ENCODE results near the gene FASTK. TPM values are rescaled to one million over a fixed set of nuclear protein-coding genes. Genes with fewer than 3 reads are reported as not detected.

The FASTK gene
- total and polyA plus RNA-seq, 2 donors (not counting 3 experiments of a cell fraction or from before 2014, with no cell fraction given), result 73.3 to 113 TPM

DNA sequence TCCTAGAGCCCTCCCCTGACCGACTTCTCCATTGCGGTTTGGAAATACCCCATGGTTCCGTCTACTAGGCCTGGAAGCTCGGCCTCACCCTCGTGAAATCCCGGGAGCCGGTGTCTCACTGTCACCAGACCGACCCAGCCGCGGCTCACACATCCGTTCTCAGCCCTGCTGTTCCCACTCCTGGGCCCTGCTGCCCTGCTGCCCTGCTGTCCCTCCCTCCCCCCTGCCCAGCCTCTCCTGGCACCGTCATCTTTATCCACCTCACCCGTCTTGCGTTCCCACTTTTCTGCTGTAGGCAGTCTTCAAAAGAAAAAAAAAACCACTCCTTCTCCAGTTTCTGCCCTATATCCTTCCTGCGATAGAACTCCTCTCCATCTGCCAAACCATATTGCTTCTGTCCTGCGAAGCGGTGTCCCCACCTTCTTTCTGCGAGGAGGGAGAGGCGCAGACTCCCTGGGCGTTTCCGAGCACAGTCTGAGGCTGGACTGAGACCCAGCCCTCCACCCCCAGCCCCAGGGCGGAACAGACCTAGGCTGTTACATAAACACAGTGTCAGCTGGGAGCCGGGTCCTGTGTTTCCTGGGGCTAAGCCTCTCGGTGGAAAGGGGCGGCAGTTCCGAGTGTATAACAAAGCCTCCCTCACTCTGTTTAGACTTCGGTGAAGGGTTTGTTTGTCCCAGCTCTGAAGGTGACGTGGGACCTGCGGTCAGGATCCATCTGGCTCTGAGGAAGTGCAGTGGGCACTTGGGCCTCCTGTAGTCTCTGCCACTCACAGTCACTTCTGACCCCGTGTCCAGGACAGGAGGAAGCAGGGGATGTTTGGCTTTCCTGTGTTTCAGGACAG is 8.5 kb upstream of the FASTK start:
- dilution Hi-C loops (cut with MboI; ENCODE audit: extremely low pct_ligation_motif_present, low sequenced_read_pairs), result no loop called here
- FAIRE-seq, result peak; percentile 97
- ChIA-PET CTCF (interaction anchor here (1.0 to 4.5 kb wide), 9 partner anchors 15 to 126 kb away, joined by 3 to 29 read pairs (median 5); partner anchors contain the start of gene ABCB8), POLR2A (interaction anchor here (1.0 kb wide), 1 partner anchor 22 kb away, joined by 3 read pairs; no protein-coding TSS in a partner anchor)
- intact Hi-C loops (cut with micrococcal nuclease), result loop anchor here (1.0 to 2.0 kb wide), 5 partner anchors 9 to 61 kb away; partner anchors contain the start of genes ABCB8 and FASTK
- DNase-seq (ENCODE audit: low read depth, low spot score), result peak; percentile 95
- Histone ChIP-seq H3K9ac (replicated peaks; ENCODE audit: extremely low read depth, insufficient read depth, low read length) (peak overlapping the region; percentile 78), H3K4me1 (ENCODE audit: control insufficient read depth, extremely low read depth, insufficient read depth, low read length) (peaks cover 47% of the 10 kb centered on the region), H3K36me3 (ENCODE audit: control insufficient read depth in 2 of 2, extremely low read depth in 1 of 2, insufficient read depth in 2 of 2, low read length in 2 of 2) (peaks cover 0 to 7% of the 10 kb centered on the region in 2 experiments), H3K4me2 (ENCODE audit: insufficient read depth, low read length) (peak overlapping the region; percentile 94), H2AFZ (ENCODE audit: low read depth, low read length) (no peak overlapping the region), H3K27me3 (ENCODE audit: control insufficient read depth in 2 of 2, insufficient read depth in 2 of 2, low read length in 2 of 2) (no peaks in the 10 kb centered on the region), H3K4me3 (replicated peaks in 1 of 3; ENCODE audit: insufficient read depth in 1 of 3, low read depth in 1 of 3, low read length in 3 of 3) (peak overlapping the region; percentile 81 to 96 (median 82)), H4K20me1 (replicated peaks; ENCODE audit: control insufficient read depth, extremely low read depth, insufficient read depth, low read length) (no peaks in the 10 kb centered on the region), H3K27ac (ENCODE audit: insufficient read depth, low read depth, low read length) (peak overlapping the region; percentile 98), H3K9me3 (replicated peaks; ENCODE audit: control insufficient read depth, insufficient read depth, low read length) (no peaks in the 10 kb centered on the region), H3K9me1 (replicated peaks; ENCODE audit: control insufficient read depth, extremely low read depth, insufficient read depth, low read length) (no peaks in the 10 kb centered on the region), H3K79me2 (ENCODE audit: control insufficient read depth, insufficient read depth, low read length) (peaks cover 67% of the 10 kb centered on the region)
- TF ChIP-seq FOS (IDR thresholded peaks at IDR 0.05; ENCODE audit: borderline replicate concordance, insufficient read depth, low read length), result peak; percentile 55
- peak; percentile 54 for TF ChIP-seq JUN (IDR thresholded peaks at IDR 0.05; ENCODE audit: borderline replicate concordance, insufficient read depth, insufficient read length, low read depth)
- TF ChIP-seq GATA2 (IDR thresholded peaks at IDR 0.05; ENCODE audit: insufficient read depth, insufficient read length, low read depth, low read length), result no peak
- peak; percentile 89 for TF ChIP-seq POLR2AphosphoS5 (IDR thresholded peaks at IDR 0.05; ENCODE audit: insufficient read depth, low read depth, low read length)
- no TSS peak for BruUV-seq (replicated peaks)
